Spleen (tissue), 11 donors: Measurements from ENCODE around the gene AKNA. TPM values are rescaled to one million over a fixed set of nuclear protein-coding genes. Genes with fewer than 3 reads are reported as not detected.

Experiments
- DNase-seq: peaks from one replicate; pipeline ENCODE4 v3.0.0-alpha.2; 2020
- H3K27ac ChIP-seq, 8 donors: fragments of 200-600 bp; sonication (generic) in 7 of 8; 1 replicate in 4 of 8; 2 replicates in 4 of 8; pipeline versions ENCODE4 v1.5.0 to v1.8.0; 2016 to 2021; ENCODE audit warnings: inconsistent platforms in 4 of 8, mild to moderate bottlenecking in 4 of 8, moderate library complexity in 1 of 8
- H3K27me3 ChIP-seq, 7 donors: fragments of 200-600 bp; sonication (generic) in 6 of 7; replicated peaks in 1 of 7; 1 replicate in 4 of 7; 2 replicates in 3 of 7; pipeline versions ENCODE4 v1.5.0 to v1.8.0; 2016 to 2021; ENCODE audit warnings: inconsistent platforms in 3 of 7, mild to moderate bottlenecking in 1 of 7
- H3K36me3 ChIP-seq, 6 donors: fragments of 200-600 bp; sonication (generic) in 5 of 6; 1 replicate in 4 of 6; 2 replicates in 2 of 6; pipeline versions ENCODE4 v1.5.0 to v1.8.0; 2016 to 2021; ENCODE audit warnings: inconsistent platforms in 2 of 6
- H3K4me1 ChIP-seq, 6 donors: fragments of 200-600 bp; sonication (generic) in 5 of 6; 1 replicate in 3 of 6; 2 replicates in 3 of 6; pipeline versions ENCODE4 v1.5.0 to v1.8.0; 2016 to 2021; ENCODE audit warnings: inconsistent platforms in 3 of 6
- H3K4me3 ChIP-seq, 8 donors: fragments of 200-600 bp; sonication (generic) in 7 of 8; 1 replicate in 4 of 8; 2 replicates in 4 of 8; pipeline versions ENCODE4 v1.5.0 to v1.8.0; 2016 to 2021; ENCODE audit warnings: inconsistent platforms in 4 of 8, mild to moderate bottlenecking in 4 of 8, moderate library complexity in 2 of 8
- H3K9me3 ChIP-seq, 8 donors: fragments of 200-600 bp; sonication (generic) in 7 of 8; 1 replicate in 4 of 8; 2 replicates in 4 of 8; pipeline versions ENCODE4 v1.5.0 to v1.8.0; 2016 to 2021; ENCODE audit warnings: inconsistent platforms in 4 of 8
- CTCF ChIP-seq, 11 experiments: fragments of 200-600 bp in 7 of 11; fragments of 450-650 bp in 4 of 11; sonication (generic) in 4 of 11; IDR thresholded peaks in 8 of 11; conservative IDR thresholded peaks in 3 of 11; 1 replicate in 7 of 11; 2 replicates in 4 of 11; pipeline versions ENCODE4 v1.4.0 to v1.8.0; 2016 to 2021; ENCODE audit warnings: antibody characterized with exemption in 11 of 11, inconsistent platforms in 4 of 11, mild to moderate bottlenecking in 1 of 11
- POLR2A ChIP-seq, 3 donors: fragments of 450-650 bp; IDR thresholded peaks; one replicate each; pipeline ENCODE4 v1.5.1; 2017; ENCODE audit warnings: antibody characterized with exemption in 3 of 3, mild to moderate bottlenecking in 1 of 3
- POLR2AphosphoS5 ChIP-seq, 3 donors: sonication (generic); formaldehyde crosslinking; IDR thresholded peaks; one replicate each; pipeline ENCODE4 v1.5.1; 2017; ENCODE audit warnings: antibody characterized with exemption in 3 of 3
- WGBS, 5 donors: extraction: QIAGEN DNeasy Blood & Tissue Kit in 3 of 5; methylation state at CpG; one replicate each; pipeline versions ENCODE4 v1.1.5 to v1.1.7; 2013 to 2018; 5-methylcytosine and 5-hydroxymethylcytosine counted together
- intact Hi-C: fragments of 100-400 bp; cut with DNase I; formaldehyde crosslinking; loops from one replicate; pipeline ENCODE4 v1.15.0; 2023; ENCODE audit warnings: low total_unique reads
- polyA plus RNA-seq, 3 donors: library from polyadenylated mRNA; stranded (reverse); fragments of 200-250 nt; gene quantifications; one replicate each; pipeline ENCODE4 v1.2.1, GENCODE V29; 2013
- total RNA-seq, 7 donors: library from RNA; depleted of rRNA in 3 of 7; stranded (reverse); fragments of >200 nt in 3 of 7; fragmentation: NEBNext Ultra II Directional in 4 of 7; extraction: Animal tissue kit (Norgen Biotek cat#: 25700) in 4 of 7; gene quantifications; one replicate each; pipeline versions ENCODE4 v1.1.0 to v1.2.1, GENCODE V29; 2016 to 2021
- donor health status: healthy with polysubstance abuse.
- donor health status: DM: no; HTN: no; CAD: no; lungs with moderate emphysema.
- donor health status: DM: no; HTN: no; CAD: no.
- donor health status: Bipolar disorder and iron deficiency.
- donor health status: healthy.
- donor health status: DM: no; HTN: no; CAD: no.
- donor health status: DM: yes; HTN: yes; CAD: no.

Gene AKNA
- total and polyA plus RNA-seq, 10 donors: 92.9 to 324 (median 216) TPM

GRCh38 chr9:114343471-114344187, 44.2 kb downstream of the AKNA start:
- intact Hi-C loops: loop anchor here (10.0 kb wide), 1 partner anchor 51 kb away; no protein-coding TSS in a partner anchor
- 90 to 92% (median 91%) methylated on average over 8 to 9 of the region's 9 CpGs for WGBS, 5 donors
- no peaks in the 10 kb centered on the region for H3K27me3 ChIP-seq
- H3K36me3 ChIP-seq: peaks cover 10 to 100% (median 100%) of the 10 kb centered on the region in 6 donors
- peaks cover 0 to 64% (median 20%) of the 10 kb centered on the region in 6 donors for H3K4me1 ChIP-seq
- no peaks in the 10 kb centered on the region for H3K9me3 ChIP-seq
- peak overlapping the region in 3 of 8 donors; percentile 26 to 76 (median 64) for H3K27ac ChIP-seq
- H3K4me3 ChIP-seq: no peak overlapping the region
- TF ChIP-seq POLR2AphosphoS5 (IDR thresholded peaks at IDR 0.05) (peak in 1 of 3 donors; percentile 31), CTCF (IDR thresholded peaks at IDR 0.05 in 8 of 11, conservative IDR thresholded peaks at IDR 0.05 in 3 of 11) (no peak)
- DNase-seq: peak; percentile 47

GRCh38 chr9:114342755-114343440, 44.9 kb downstream of the AKNA start:
- H3K36me3 ChIP-seq: peaks cover 12 to 100% (median 100%) of the 10 kb centered on the region in 6 donors
- DNase-seq: no peak
- no peaks in the 10 kb centered on the region for H3K27me3 ChIP-seq
- H3K4me3 ChIP-seq: no peak overlapping the region
- 90 to 92% (median 92%) methylated on average over 5 of the region's 5 CpGs for WGBS, 5 donors
- peak overlapping the region in 3 of 8 donors; percentile 64 to 76 (median 74) for H3K27ac ChIP-seq
- no peaks in the 10 kb centered on the region for H3K9me3 ChIP-seq
- H3K4me1 ChIP-seq: peaks cover 0 to 60% (median 16%) of the 10 kb centered on the region in 6 donors
- no peak for TF ChIP-seq CTCF (IDR thresholded peaks at IDR 0.05 in 8 of 11, conservative IDR thresholded peaks at IDR 0.05 in 3 of 11)
- TF ChIP-seq POLR2AphosphoS5 (IDR thresholded peaks at IDR 0.05): no peak
- no peak for TF ChIP-seq POLR2A (IDR thresholded peaks at IDR 0.05)
- intact Hi-C loops: loop anchor here (10.0 kb wide), 1 partner anchor 52 kb away; no protein-coding TSS in a partner anchor

- whole genome bisulfite sequencing, 5 donors: 85 to 97% (median 94%) methylated on average over 2 to 4 of the region's 4 CpGs
- H3K27ac ChIP-seq: peak overlapping the region in 5 of 8 donors; percentile 9 to 76 (median 64)
- intact Hi-C loops: loop anchor here (10.0 kb wide), 1 partner anchor 53 kb away; no protein-coding TSS in a partner anchor
- peak; percentile 56 for DNase-seq
- no peaks in the 10 kb centered on the region for H3K9me3 ChIP-seq
- no peaks in the 10 kb centered on the region for H3K27me3 ChIP-seq
- H3K4me1 ChIP-seq: peaks cover 0 to 54% (median 16%) of the 10 kb centered on the region in 6 donors
- no peak overlapping the region for H3K4me3 ChIP-seq
- no peak for TF ChIP-seq POLR2A (IDR thresholded peaks at IDR 0.05)
- TF ChIP-seq POLR2AphosphoS5 (IDR thresholded peaks at IDR 0.05): peak in 1 of 3 donors; percentile 31
- no peak for TF ChIP-seq CTCF (IDR thresholded peaks at IDR 0.05 in 8 of 11, conservative IDR thresholded peaks at IDR 0.05 in 3 of 11)
- peaks cover 5 to 100% (median 100%) of the 10 kb centered on the region in 6 donors for H3K36me3 ChIP-seq
Measured at GRCh38 chr9:114341991-114342390, 45.8 kb downstream of the AKNA start.
